ENCODE results near the gene UVRAG. TPM values are rescaled to one million over a fixed set of nuclear protein-coding genes. Genes with fewer than 3 reads are reported as not detected.
A peak's percentile ranks its signal among the peaks of the same experiment; 100 is the strongest.

The UVRAG gene
- total RNA-seq, 1 donor from 2014 or later: 103 TPM

DNA sequence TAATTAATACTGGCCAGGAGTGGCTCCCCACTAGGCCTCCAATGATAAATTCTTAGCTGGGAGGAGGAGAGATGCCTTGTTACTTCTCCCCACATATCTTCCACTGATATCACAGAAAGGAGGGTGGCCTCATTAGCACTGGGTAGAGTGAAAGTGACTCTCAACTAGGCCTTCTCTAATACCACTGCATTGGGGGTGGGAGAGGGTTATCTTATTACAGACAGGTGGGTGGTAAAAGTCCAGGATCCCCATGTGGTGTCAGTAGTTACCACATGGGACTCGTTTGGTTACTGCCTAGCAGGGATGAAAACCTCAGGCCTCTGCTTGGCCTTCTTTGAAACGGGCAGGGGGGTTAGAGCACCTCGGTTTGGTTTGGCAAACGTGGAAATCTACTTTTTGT lies 167.3 kb downstream of the UVRAG start:
- Mint-ChIP-seq H3K27ac (peak overlapping the region; percentile 62), H3K36me3 (ENCODE audit: low read depth) (peaks cover 63% of the 10 kb centered on the region), H3K27me3 (no peaks in the 10 kb centered on the region), H3K4me3 (no peak overlapping the region), H3K9me3 (no peaks in the 10 kb centered on the region), H3K4me1 (peaks cover 18% of the 10 kb centered on the region)
- ATAC-seq (ENCODE audit: low read depth) (no peak), DNase-seq (no peak)
- TF ChIP-seq, protein P1, sequence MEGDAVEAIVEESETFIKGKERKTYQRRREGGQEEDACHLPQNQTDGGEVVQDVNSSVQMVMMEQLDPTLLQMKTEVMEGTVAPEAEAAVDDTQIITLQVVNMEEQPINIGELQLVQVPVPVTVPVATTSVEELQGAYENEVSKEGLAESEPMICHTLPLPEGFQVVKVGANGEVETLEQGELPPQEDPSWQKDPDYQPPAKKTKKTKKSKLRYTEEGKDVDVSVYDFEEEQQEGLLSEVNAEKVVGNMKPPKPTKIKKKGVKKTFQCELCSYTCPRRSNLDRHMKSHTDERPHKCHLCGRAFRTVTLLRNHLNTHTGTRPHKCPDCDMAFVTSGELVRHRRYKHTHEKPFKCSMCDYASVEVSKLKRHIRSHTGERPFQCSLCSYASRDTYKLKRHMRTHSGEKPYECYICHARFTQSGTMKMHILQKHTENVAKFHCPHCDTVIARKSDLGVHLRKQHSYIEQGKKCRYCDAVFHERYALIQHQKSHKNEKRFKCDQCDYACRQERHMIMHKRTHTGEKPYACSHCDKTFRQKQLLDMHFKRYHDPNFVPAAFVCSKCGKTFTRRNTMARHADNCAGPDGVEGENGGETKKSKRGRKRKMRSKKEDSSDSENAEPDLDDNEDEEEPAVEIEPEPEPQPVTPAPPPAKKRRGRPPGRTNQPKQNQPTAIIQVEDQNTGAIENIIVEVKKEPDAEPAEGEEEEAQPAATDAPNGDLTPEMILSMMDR (IDR thresholded peaks at IDR 0.05): no peak
- CTCF ChIA-PET: no interaction called here
- POLR2A ChIA-PET: no interaction called here
- intact Hi-C loops (cut with micrococcal nuclease): no loop called here

DNA sequence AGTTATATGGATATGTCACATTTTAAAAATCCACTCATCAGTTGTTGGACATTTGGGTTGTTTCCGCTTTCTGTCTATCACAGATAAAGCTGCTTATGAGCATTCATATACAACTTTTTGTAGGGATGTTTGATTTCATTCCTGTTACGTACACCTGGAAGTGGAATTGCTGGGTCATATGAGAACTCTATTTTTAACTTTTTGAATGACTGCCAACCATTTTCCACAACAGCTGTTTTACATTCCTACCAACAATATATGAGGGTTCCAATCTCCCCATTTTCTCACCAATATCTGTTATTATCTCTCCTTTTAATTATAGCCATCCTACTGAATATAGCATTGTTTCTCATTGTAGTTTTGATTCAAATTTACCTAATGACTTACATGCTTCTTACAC lies 172.0 kb downstream of the UVRAG start:
- TF ChIP-seq, protein P1 (IDR thresholded peaks at IDR 0.05): no peak
- CTCF ChIA-PET: no interaction called here
- no peak overlapping the region for H3K27ac Mint-ChIP-seq
- H3K27me3 Mint-ChIP-seq: no peaks in the 10 kb centered on the region
- intact Hi-C loops (cut with micrococcal nuclease): no loop called here
- DNase-seq (no peak), ATAC-seq (ENCODE audit: low read depth) (no peak)
- no peak overlapping the region for H3K4me3 Mint-ChIP-seq
- no peaks in the 10 kb centered on the region for H3K9me3 Mint-ChIP-seq
- POLR2A ChIA-PET: no interaction called here
- peaks cover 70% of the 10 kb centered on the region for H3K36me3 Mint-ChIP-seq (ENCODE audit: low read depth)
- H3K4me1 Mint-ChIP-seq: peaks cover 6% of the 10 kb centered on the region

DNA sequence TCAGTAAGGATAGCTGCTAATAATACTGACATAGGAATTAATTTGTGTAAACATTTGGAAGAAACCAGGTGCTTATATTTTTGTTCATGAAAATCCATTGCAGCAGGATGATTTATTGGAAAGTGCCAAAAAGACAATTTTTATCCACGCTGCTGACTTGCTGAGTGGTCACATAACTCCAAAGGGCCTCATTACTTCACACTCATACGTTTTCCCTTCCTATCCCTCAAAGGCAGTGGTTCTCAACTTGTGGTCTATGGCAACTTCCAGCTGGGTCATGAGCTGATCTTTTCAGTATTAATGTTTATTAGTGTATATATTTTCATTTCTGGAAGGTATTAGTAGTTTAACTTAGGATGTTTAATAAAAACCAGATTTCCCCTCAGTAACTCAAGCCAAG lies 178.1 kb downstream of the UVRAG start:
- no peaks in the 10 kb centered on the region for H3K27me3 Mint-ChIP-seq
- H3K4me1 Mint-ChIP-seq: peaks cover 6% of the 10 kb centered on the region
- ChIA-PET POLR2A (no interaction called here), CTCF (no interaction called here)
- H3K4me3 Mint-ChIP-seq: no peak overlapping the region
- DNase-seq (no peak), ATAC-seq (ENCODE audit: low read depth) (no peak)
- H3K36me3 Mint-ChIP-seq (ENCODE audit: low read depth): peaks cover 65% of the 10 kb centered on the region
- TF ChIP-seq, protein P1 (IDR thresholded peaks at IDR 0.05): no peak
- no peak overlapping the region for H3K27ac Mint-ChIP-seq
- intact Hi-C loops (cut with micrococcal nuclease): no loop called here
- no peaks in the 10 kb centered on the region for H3K9me3 Mint-ChIP-seq

DNA sequence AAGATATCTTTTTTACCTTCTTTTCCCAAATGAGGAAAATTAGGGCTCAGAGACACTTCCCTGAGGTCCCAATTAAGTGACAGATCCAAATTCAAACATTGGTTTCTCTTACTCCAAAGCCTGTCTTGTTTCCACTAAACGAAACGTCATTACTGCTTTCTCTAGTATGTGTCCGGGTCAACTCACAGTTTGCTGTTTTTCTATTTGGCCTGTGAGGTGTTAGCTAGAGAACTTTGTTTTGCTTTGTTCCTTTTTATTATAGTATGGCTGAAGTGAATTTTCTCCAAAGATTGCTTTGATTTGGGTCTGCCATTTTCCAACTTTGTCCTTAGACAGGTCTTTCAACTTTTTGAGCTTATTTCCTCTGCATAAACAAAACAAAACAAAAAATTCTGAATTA lies 179.6 kb downstream of the UVRAG start:
- Mint-ChIP-seq H3K36me3 (ENCODE audit: low read depth) (peaks cover 58% of the 10 kb centered on the region), H3K9me3 (no peaks in the 10 kb centered on the region), H3K4me1 (peaks cover 6% of the 10 kb centered on the region), H3K4me3 (no peak overlapping the region), H3K27ac (no peak overlapping the region), H3K27me3 (no peaks in the 10 kb centered on the region)
- TF ChIP-seq, protein P1 (IDR thresholded peaks at IDR 0.05): no peak
- ATAC-seq (ENCODE audit: low read depth) (no peak), DNase-seq (no peak)
- intact Hi-C loops (cut with micrococcal nuclease): no loop called here
- CTCF ChIA-PET: no interaction called here
- POLR2A ChIA-PET: interaction anchor here (0.7 kb wide), 1 partner anchor 97 kb away, joined by 4 read pairs; no protein-coding TSS in a partner anchor

DNA sequence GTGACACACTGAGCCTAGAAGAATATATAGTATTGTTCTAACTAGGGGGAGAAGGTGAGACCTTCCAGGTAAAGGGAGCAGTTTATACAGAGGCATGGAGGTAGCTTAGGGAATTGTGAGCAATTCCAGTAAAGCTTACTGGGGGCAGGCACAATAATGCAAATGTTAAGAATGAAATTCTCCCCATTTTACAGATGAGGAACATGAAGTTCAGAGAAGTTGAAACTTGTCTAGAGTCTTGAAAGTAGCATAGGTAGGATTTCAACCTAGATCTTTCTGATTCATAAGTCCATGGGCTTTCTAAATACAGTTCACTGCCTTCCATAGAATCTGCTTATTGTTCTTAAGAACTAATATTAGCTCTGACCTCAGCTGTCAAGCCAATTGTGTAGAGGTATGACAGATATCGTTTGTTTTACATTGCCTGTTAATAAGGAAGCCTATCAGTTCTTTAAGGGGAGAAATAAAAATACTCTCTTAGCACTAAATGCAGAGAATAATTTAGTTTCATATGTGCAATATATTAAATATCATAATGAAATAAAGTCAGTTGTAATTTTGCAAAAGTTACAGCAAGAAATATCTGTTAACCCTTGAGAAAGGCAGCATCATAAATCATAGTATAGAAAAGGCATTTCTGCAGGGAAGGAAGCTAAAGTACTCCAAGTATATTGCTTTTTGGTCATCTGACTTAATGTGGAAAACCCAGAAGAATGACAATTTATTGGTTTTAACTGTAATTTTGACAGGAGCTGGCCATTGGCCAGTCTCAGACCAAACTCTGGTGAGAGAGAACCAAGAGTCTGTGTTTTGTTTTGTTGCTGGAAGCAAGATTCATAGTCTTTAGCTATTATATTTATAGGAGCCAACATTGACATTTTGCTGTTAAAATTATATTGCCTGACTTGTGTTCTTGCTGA lies 181.8 kb downstream of the UVRAG start:
- Mint-ChIP-seq H3K27me3 (no peaks in the 10 kb centered on the region), H3K36me3 (ENCODE audit: low read depth) (peaks cover 66% of the 10 kb centered on the region), H3K9me3 (peaks cover 12% of the 10 kb centered on the region), H3K4me3 (no peak overlapping the region), H3K27ac (peak overlapping the region; percentile 26), H3K4me1 (peaks cover 4% of the 10 kb centered on the region)
- DNase-seq: no peak
- CTCF ChIA-PET: no interaction called here
- POLR2A ChIA-PET: no interaction called here
- intact Hi-C loops (cut with micrococcal nuclease): no loop called here
- no peak for ATAC-seq (ENCODE audit: low read depth)
- TF ChIP-seq, protein P1 (IDR thresholded peaks at IDR 0.05): no peak
